ES-I3 (cell line): ENCODE measurements around the gene FOLR2.
"Not testable (repeated sequence)": the region's sequence is repeated elsewhere in the genome, so short reads cannot be mapped to it uniquely, and the experiment has no call there.

Experiments used
- H3K36me3 ChIP-seq: 2 replicates; pipeline ENCODE4 v1.6.1; 2013; ENCODE audit warnings: mild to moderate bottlenecking, low read length, control low read depth, moderate library complexity; ENCODE audit not compliant: insufficient read depth
- H3K4me1 ChIP-seq: 2 replicates; pipeline ENCODE4 v1.6.1; 2013; ENCODE audit warnings: mild to moderate bottlenecking, control low read depth, low read length; ENCODE audit not compliant: insufficient read depth
- H3K9ac ChIP-seq: 2 replicates; pipeline ENCODE4 v1.6.1; 2013; ENCODE audit warnings: low read depth, mild to moderate bottlenecking, low read length, moderate library complexity
- H3K9me3 ChIP-seq: 2 replicates; pipeline ENCODE4 v1.6.1; 2013; ENCODE audit warnings: mild to moderate bottlenecking, low read length, moderate library complexity; ENCODE audit not compliant: control insufficient read depth, insufficient read depth

FOLR2 gene

DNA sequence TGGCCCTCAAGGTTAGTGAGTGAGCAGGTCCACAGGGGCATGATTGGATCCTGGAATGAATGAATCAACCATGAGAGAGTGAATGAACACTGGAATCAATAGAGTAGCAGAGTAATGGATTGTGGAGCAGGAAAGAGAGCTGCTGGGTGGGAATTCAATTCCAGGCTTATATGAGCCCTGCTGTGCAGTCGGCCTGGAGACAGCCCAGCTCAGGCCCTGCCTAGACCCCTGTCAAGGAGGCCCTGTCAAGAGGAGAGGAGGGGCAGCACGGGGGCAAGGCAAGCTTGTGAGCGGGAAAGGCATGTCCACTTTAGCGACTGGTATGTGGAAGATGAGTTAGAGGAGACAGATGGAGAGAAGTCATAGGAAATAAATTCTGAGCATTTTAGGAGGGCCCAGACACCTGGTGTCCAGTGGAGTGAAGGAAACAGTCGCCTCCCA lies 25.9 kb upstream of the FOLR2 start:
- Histone ChIP-seq H3K4me1 (peaks cover 7% of the 10 kb centered on the region; the same call in 1 of the 2 replicates), H3K36me3 (no peaks in the 10 kb centered on the region; the same call in 1 of the 2 replicates), H3K9me3 (no peaks in the 10 kb centered on the region), H3K9ac (no peak overlapping the region)

DNA sequence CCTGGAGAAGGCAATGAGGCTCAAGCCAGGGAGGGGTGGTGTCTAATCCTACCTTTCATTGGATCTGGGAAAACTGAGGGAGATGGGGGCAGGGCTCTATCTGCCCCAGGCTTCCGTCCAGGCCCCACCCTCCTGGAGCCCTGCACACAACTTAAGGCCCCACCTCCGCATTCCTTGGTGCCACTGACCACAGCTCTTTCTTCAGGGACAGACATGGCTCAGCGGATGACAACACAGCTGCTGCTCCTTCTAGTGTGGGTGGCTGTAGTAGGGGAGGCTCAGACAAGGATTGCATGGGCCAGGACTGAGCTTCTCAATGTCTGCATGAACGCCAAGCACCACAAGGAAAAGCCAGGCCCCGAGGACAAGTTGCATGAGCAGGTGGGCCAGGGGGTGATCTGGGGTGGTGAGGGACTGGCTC lies 24.6 kb upstream of the FOLR2 start, which contains the start of gene FOLR1:
Gene FOLR1 (plus strand): TSS at position 180 of the 421 bp plus-strand sequence. CDS start 34 bp downstream, at position 214.
- no peak within 1 kb of the TSS for H3K9ac ChIP-seq
- no peaks in the 10 kb centered on the region; the same call in 1 of the 2 replicates for H3K36me3 ChIP-seq
- peaks cover 7% of the 10 kb centered on the region; the same call in 1 of the 2 replicates for H3K4me1 ChIP-seq
- no peaks in the 10 kb centered on the region for H3K9me3 ChIP-seq

DNA sequence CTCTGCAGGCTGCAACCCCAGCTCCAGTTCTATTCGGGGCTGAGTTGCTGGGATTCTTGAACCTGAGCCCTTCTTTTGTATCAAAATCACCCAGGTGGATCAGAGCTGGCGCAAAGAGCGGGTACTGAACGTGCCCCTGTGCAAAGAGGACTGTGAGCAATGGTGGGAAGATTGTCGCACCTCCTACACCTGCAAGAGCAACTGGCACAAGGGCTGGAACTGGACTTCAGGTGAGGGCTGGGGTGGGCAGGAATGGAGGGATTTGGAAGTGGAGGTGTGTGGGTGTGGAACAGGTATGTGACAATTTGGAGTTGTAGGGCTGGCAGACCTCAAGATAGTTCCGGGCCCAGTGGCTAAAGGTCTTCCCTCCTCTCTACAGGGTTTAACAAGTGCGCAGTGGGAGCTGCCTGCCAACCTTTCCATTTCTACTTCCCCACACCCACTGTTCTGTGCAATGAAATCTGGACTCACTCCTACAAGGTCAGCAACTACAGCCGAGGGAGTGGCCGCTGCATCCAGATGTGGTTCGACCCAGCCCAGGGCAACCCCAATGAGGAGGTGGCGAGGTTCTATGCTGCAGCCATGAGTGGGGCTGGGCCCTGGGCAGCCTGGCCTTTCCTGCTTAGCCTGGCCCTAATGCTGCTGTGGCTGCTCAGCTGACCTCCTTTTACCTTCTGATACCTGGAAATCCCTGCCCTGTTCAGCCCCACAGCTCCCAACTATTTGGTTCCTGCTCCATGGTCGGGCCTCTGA lies 20.9 kb upstream of the FOLR2 start:
- H3K9me3 ChIP-seq: no peaks in the 10 kb centered on the region
- H3K4me1 ChIP-seq: no peaks in the 10 kb centered on the region; the same call in 1 of the 2 replicates
- H3K36me3 ChIP-seq: no peaks in the 10 kb centered on the region; the same call in 1 of the 2 replicates
- H3K9ac ChIP-seq: no peak overlapping the region

DNA sequence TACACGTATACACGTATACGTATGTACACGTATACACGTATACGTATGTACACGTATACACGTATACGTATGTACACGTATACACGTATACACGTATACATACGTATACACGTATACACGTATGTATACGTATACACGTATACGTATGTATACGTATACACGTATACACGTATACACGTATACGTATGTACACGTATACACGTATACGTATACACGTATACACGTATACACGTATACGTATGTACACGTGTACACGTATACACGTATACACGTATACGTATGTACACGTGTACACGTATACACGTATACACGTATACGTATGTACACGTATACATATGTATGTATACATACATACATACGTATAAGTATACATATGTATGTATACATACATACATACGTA lies 15.1 kb upstream of the FOLR2 start:
- not testable (repeated sequence) for H3K4me1 ChIP-seq, H3K9ac ChIP-seq, H3K9me3 ChIP-seq, H3K36me3 ChIP-seq

DNA sequence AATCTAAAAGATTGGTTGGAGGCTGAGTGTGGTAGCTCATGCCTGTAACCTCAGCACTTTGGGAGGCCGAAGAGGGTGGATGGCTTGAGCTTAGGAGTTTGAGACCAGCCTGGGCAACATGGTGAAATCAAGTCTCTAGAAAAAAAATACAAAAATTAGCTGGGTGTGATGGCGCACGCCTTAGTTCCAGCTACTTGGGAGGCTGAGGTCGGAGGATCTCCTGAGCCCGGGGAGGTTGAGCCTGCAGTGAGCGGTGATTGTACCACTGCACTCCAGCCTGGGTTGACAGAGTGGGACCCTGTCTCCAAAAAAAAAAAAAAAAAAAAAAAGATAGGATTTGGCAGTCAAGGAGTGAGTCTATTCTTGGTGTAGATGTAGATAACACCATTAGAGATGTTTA lies 14.0 kb upstream of the FOLR2 start:
- Histone ChIP-seq H3K9ac (no peak overlapping the region), H3K9me3 (no peaks in the 10 kb centered on the region), H3K4me1 (no peaks in the 10 kb centered on the region), H3K36me3 (no peaks in the 10 kb centered on the region)

DNA sequence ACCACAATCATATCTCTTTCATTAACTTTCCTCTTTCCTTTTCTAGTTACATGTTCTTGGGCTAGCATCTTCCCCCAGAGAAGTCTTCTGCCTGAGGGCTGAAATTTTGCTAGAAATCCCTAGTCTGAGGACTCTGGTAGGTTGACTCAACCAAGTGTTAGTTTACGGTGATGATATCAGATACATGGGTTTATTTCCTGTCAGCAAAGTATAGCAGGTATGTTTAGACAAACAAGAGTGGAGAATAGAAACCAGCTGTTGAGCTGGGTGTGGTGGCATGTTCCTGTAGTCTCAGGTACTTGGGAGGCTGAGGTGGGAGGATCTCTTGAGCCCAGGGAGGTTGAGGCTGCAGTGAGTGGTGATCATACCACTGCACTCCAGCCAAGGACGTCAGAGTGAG lies 13.4 kb upstream of the FOLR2 start:
- Histone ChIP-seq H3K4me1 (no peaks in the 10 kb centered on the region), H3K9ac (no peak overlapping the region), H3K9me3 (no peaks in the 10 kb centered on the region), H3K36me3 (no peaks in the 10 kb centered on the region)

DNA sequence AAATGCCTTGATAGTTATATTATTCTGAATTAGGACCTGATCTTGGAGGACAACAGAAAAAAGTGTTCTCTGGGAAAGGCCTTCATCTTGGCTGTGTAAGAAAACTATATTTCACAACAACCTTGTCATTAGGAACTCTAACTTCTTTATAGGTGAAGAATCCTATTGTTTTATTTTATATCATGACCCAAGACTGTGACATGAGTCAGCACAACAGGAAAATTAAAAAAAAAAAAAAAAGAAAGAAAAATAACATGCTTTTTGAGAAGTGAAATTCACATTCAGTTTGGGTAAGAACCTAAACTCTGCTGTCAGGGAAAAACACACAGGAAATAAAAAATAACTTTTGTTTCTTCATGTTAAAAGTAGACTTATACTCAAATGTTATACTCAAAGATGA lies 11.7 kb upstream of the FOLR2 start:
- H3K4me1 ChIP-seq: no peaks in the 10 kb centered on the region
- no peaks in the 10 kb centered on the region for H3K9me3 ChIP-seq
- H3K9ac ChIP-seq: no peak overlapping the region
- no peaks in the 10 kb centered on the region for H3K36me3 ChIP-seq

DNA sequence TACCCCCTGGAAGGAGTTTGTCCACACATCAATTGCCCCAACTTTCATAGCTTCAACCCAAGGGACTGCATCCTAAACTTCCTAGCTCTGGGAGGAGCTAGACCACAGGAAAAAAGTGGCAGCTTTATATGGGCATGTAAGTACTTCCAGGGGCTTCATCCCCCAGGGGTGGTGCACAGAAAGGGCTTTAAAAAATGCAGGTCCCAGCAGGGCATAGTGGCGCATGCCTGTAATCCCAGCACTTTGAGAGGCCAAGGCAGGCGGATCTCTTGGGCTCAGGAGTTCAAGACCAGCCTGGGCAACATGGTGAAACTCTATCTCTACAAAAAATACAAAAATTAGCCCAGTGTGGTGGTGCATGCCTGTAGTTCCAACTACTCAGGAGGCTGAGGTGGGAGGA lies 9.8 kb upstream of the FOLR2 start:
- not testable (repeated sequence) for H3K4me1 ChIP-seq, H3K36me3 ChIP-seq, H3K9ac ChIP-seq, H3K9me3 ChIP-seq

DNA sequence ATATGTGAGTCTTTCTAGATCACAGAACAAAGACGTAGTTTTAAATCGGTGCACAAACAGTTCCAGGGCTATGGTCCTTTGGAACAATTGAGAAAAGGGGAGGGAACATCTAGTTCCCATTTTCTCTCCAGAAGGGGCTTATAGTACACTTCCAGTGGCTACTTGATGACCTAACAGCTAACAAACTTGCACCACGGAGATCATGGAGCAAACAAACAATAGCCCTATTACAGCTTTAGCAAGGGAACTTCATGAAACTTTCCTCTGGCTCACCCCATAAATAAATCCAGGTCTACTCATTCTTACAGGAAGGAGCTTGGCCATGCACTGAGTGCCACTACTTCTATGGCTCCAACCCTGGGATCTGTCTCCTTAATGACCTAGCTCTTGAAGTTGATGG lies 8.3 kb upstream of the FOLR2 start:
- H3K9ac ChIP-seq: no peak overlapping the region
- H3K36me3 ChIP-seq: no peaks in the 10 kb centered on the region
- no peaks in the 10 kb centered on the region for H3K4me1 ChIP-seq
- no peaks in the 10 kb centered on the region for H3K9me3 ChIP-seq

DNA sequence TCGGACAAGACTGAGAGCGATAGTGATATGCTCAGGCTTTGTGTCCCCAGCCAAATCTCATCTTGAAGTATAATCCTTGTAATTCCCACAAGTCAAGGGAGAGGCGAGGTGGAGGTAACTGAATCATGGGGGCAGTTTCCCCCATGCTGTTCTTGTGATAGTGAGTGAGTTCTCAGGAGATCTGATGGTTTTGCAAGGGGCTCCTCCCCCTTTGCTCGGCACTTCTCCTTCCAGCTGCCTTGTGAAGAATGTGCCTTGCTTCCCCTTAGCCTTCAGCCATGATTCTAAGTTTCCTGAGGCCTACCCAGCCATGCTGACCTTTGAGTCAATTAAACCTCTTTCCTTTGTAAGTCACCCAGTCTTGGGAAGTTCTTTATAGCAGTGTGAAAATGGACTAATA lies 7.5 kb upstream of the FOLR2 start:
- Histone ChIP-seq H3K9me3 (no peaks in the 10 kb centered on the region), H3K9ac (no peak overlapping the region), H3K4me1 (no peaks in the 10 kb centered on the region), H3K36me3 (no peaks in the 10 kb centered on the region)

DNA sequence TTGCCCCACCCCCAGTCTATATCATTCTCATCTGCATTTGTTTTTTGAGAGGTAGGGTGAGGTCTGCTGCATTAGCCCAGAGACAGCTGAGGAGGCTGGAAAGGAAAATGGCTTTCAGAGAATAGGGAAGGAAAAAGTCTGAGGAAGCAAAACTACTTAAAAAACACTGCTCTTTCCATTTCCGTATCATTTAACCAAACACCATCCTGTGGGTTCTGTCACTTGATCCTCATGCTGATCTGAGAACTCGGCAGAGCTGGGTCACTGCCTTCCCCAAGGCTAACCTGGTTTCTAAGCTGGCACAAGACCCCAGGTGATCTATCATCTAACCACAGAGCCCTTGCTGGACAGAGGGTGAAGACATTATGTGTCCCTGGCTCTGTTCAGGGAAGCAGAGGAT lies 1.2 kb downstream of the FOLR2 start:
- Histone ChIP-seq H3K9ac (no peak overlapping the region), H3K4me1 (peaks cover 13% of the 10 kb centered on the region; the same call in 1 of the 2 replicates), H3K9me3 (no peaks in the 10 kb centered on the region), H3K36me3 (no peaks in the 10 kb centered on the region)

DNA sequence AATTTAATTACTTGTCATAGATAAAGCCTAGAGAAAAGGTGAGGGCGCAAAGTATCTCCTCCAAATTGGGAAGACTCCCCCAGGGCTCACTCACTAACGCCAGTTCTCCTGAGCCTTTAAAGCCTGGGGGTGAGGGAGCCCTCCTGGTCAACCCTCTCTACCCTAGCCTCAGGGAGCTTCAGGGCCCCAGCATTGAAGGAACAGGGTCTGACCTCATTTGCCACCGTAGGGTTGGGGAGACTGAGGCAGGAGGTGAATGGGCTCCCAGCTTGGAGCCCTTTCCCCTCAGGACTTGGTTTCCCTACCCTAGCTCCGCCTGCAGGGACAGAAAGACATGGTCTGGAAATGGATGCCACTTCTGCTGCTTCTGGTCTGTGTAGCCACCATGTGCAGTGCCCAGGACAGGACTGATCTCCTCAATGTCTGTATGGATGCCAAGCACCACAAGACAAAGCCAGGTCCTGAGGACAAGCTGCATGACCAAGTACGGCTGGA lies 1.7 kb downstream of the FOLR2 start:
- Histone ChIP-seq H3K9me3 (no peaks in the 10 kb centered on the region), H3K36me3 (no peaks in the 10 kb centered on the region), H3K4me1 (peaks cover 13% of the 10 kb centered on the region; the same call in 1 of the 2 replicates), H3K9ac (no peak overlapping the region)

DNA sequence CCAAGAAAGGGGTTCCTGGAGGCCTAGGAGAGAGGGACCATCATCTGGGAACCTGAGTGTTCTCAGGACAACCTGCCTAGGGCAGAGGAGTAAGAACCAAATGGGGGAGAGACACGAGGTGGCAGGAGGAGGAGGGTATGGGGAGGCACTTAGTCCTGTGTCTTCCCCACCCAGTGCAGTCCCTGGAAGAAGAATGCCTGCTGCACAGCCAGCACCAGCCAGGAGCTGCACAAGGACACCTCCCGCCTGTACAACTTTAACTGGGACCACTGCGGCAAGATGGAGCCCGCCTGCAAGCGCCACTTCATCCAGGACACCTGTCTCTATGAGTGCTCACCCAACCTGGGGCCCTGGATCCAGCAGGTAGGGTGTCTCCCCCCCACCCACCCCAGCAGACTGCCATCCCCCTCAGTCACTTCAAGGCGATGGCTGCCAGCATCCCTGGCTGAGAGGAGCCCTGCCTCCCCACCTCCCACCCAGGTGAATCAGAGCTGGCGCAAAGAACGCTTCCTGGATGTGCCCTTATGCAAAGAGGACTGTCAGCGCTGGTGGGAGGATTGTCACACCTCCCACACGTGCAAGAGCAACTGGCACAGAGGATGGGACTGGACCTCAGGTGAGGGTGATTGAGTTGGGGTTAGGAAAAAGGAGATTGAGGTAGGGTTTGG lies 4.2 kb downstream of the FOLR2 start:
- Histone ChIP-seq H3K9me3 (no peaks in the 10 kb centered on the region), H3K9ac (no peak overlapping the region), H3K4me1 (peaks cover 13% of the 10 kb centered on the region), H3K36me3 (no peaks in the 10 kb centered on the region)

DNA sequence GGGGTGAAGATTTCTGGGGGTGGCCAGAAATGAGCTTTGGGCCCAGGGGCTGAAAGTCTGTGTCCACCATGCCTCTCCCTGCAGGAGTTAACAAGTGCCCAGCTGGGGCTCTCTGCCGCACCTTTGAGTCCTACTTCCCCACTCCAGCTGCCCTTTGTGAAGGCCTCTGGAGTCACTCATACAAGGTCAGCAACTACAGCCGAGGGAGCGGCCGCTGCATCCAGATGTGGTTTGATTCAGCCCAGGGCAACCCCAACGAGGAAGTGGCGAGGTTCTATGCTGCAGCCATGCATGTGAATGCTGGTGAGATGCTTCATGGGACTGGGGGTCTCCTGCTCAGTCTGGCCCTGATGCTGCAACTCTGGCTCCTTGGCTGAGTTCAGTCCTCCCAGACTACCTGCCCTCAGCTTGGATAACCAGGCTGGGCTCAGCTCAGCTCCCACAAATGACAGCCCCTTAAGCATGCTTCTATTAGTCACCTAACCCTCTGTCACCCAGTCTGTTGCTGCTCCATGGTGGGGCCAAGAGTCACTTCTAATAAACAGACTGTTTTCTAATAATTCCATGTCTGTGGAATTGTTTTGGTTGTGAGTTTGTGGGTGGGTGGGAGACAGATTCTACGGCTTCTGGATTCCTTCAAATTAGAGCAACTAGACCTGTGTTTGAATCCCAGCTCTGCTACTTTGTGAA lies 4.9 kb downstream of the FOLR2 start:
- Histone ChIP-seq H3K9ac (no peak overlapping the region), H3K4me1 (peaks cover 13% of the 10 kb centered on the region), H3K36me3 (no peaks in the 10 kb centered on the region), H3K9me3 (no peaks in the 10 kb centered on the region)
